ENCODE results near the gene PEAK1.

PEAK1 gene

DNA sequence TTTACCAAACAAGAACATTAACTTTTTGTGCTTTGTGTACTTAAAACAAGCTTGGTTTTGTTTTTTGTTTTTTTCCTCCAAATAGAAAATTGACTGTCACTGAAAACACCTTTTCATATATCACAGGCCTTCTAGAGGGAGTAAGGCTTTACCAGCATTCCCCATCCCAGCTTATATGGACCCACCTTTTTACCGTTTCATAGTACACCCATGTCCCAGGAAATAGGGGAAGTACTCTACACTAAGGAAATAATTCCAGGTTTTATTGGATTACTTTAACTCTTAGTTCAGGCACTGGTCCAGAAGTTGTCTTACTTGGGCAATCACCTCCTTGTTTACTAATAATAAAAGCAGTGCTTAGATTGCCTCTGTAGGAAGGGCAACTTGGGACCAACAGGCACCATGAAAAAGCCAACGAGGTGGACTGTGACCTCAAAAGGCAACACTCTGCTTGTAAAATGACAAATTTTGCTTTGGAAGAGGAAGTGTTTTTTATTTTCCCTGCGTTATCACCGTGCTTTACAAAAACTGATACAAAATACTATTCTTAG lies 27.0 kb upstream of the PEAK1 start:
- no peak overlapping the region for H3K27ac ChIP-seq (ENCODE audit: low read depth, low read length)
- no peaks in the 10 kb centered on the region for H3K79me2 ChIP-seq (ENCODE audit: control insufficient read depth, insufficient read depth, low read length, poor library complexity)
- no CpG with 5 or more reads among the region's 4 CpGs for WGBS (ENCODE audit: extremely low coverage, insufficient coverage, insufficient read length)

DNA sequence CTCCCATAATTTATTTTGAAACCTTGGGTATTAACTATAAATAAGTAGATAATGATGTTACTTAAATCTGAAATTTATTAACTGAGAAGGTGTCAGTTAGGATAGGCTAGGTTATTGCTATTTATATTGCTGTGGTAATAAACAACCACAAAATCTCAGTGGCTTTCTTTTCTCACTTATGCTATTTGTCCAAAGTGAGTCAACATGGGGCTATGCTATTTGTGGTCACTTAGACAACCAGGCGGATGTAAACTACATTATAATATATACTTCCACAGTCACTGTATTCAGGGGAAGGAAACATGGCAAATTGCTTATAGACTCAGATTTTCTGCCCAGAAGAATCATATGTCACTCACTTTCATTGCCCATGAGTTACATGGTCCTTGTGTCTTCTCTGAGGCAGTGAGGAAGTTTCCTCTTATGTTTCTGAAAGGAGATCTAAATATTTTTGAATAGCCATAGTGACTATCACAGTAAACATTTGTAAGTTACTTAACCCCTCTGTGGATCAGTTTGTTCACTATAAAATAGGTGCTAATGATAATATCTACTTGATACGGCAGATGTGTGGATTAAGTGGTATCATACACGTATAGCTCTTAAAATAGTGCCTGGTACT lies 20.6 kb upstream of the PEAK1 start:
- H3K4me3 ChIP-seq (ENCODE audit: low read depth, low read length), result no peak overlapping the region
- H3K4me1 ChIP-seq (ENCODE audit: control insufficient read depth in 1 of 2, insufficient read depth in 2 of 2, low read length in 2 of 2), result no peaks in the 10 kb centered on the region
- no CpG with 5 or more reads among the region's 3 CpGs for WGBS (ENCODE audit: extremely low coverage, insufficient coverage, insufficient read length)
- no peak overlapping the region for H3K4ac ChIP-seq (ENCODE audit: low read depth, low read length)
- H3K23ac ChIP-seq (ENCODE audit: low read length), result no peak overlapping the region
- H3K18ac ChIP-seq (ENCODE audit: low read length), result no peak overlapping the region
- no peaks in the 10 kb centered on the region for H3K79me1 ChIP-seq (ENCODE audit: low read length)
- H3K9me3 ChIP-seq (ENCODE audit: insufficient read depth, low read depth, low read length), result no peaks in the 10 kb centered on the region
- H3K27ac ChIP-seq (ENCODE audit: low read depth, low read length), result no peak overlapping the region
- no peaks in the 10 kb centered on the region for H3K36me3 ChIP-seq (ENCODE audit: control insufficient read depth in 1 of 2, insufficient read depth in 2 of 2, low read length in 2 of 2)
- no peak overlapping the region for H4K91ac ChIP-seq (ENCODE audit: low read depth, low read length)
- no peak overlapping the region for H2AFZ ChIP-seq (ENCODE audit: insufficient read depth, low read length, poor library complexity)
- no peak overlapping the region for H3K4me2 ChIP-seq (ENCODE audit: low read length)
- H2AK5ac ChIP-seq (ENCODE audit: low read length), result no peak overlapping the region
- no peak overlapping the region for H2BK12ac ChIP-seq (ENCODE audit: low read length)
- H2BK5ac ChIP-seq (ENCODE audit: low read depth, low read length, poor library complexity), result no peak overlapping the region
- H3K27me3 ChIP-seq (ENCODE audit: insufficient read depth, low read length), result no peaks in the 10 kb centered on the region
- H3K14ac ChIP-seq (ENCODE audit: low read length), result no peak overlapping the region
- H2BK120ac ChIP-seq (ENCODE audit: insufficient read depth, low read length, poor library complexity), result no peak overlapping the region
- no peak overlapping the region for H4K12ac ChIP-seq (ENCODE audit: low read depth, low read length)
- H3K9ac ChIP-seq (ENCODE audit: low read length), result no peak overlapping the region
- no peaks in the 10 kb centered on the region for H3K79me2 ChIP-seq (ENCODE audit: control insufficient read depth, insufficient read depth, low read length, poor library complexity)
- no peak overlapping the region for H4K8ac ChIP-seq (ENCODE audit: low read depth, low read length)
- peak in 1 of 2 donors; percentile 25 for DNase-seq

More for the DNA sequence above, 27.0 kb upstream of the PEAK1 start:
- Histone ChIP-seq H3K27me3 (ENCODE audit: insufficient read depth, low read length) (no peaks in the 10 kb centered on the region), H3K18ac (ENCODE audit: low read length) (no peak overlapping the region), H3K4me2 (ENCODE audit: low read length) (no peak overlapping the region), H2BK120ac (ENCODE audit: insufficient read depth, low read length, poor library complexity) (no peak overlapping the region), H3K9me3 (ENCODE audit: insufficient read depth, low read depth, low read length) (no peaks in the 10 kb centered on the region), H3K36me3 (ENCODE audit: control insufficient read depth in 1 of 2, insufficient read depth in 2 of 2, low read length in 2 of 2) (no peaks in the 10 kb centered on the region), H3K4me1 (ENCODE audit: control insufficient read depth in 1 of 2, insufficient read depth in 2 of 2, low read length in 2 of 2) (no peaks in the 10 kb centered on the region), H3K4ac (ENCODE audit: low read depth, low read length) (no peak overlapping the region), H2AK5ac (ENCODE audit: low read length) (no peak overlapping the region), H3K23ac (ENCODE audit: low read length) (no peak overlapping the region), H3K79me1 (ENCODE audit: low read length) (no peaks in the 10 kb centered on the region), H3K9ac (ENCODE audit: low read length) (no peak overlapping the region), H4K8ac (ENCODE audit: low read depth, low read length) (no peak overlapping the region), H3K14ac (ENCODE audit: low read length) (no peak overlapping the region), H3K4me3 (ENCODE audit: low read depth, low read length) (no peak overlapping the region), H4K91ac (ENCODE audit: low read depth, low read length) (no peak overlapping the region), H4K12ac (ENCODE audit: low read depth, low read length) (no peak overlapping the region), H2BK12ac (ENCODE audit: low read length) (no peak overlapping the region), H2AFZ (ENCODE audit: insufficient read depth, low read length, poor library complexity) (no peak overlapping the region), H2BK5ac (ENCODE audit: low read depth, low read length, poor library complexity) (no peak overlapping the region)
- no peak for DNase-seq

DNA sequence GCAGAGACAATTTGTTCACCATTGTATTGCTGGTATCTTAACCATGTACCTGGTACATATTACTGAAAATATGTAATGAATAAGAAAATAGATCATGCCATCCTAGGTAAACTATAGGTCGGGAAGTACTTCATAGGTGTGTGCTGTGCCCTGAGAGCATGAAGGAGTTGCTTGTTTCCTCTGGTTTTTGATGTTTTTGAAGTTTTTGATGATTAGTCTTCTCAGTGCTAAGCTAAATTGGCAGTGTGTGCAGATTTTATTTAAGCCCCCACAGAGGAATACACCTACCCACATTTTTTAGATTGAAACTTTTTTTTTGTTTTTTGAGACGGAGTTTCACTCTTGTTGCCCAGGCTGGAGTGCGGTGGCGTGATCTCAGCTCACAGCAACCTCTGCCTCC lies 17.4 kb upstream of the PEAK1 start:
- Histone ChIP-seq H2AK5ac (ENCODE audit: low read length) (no peak overlapping the region), H2AFZ (ENCODE audit: insufficient read depth, low read length, poor library complexity) (no peak overlapping the region), H3K4me2 (ENCODE audit: low read length) (no peak overlapping the region), H2BK5ac (ENCODE audit: low read depth, low read length, poor library complexity) (no peak overlapping the region), H4K91ac (ENCODE audit: low read depth, low read length) (no peak overlapping the region), H3K23ac (ENCODE audit: low read length) (no peak overlapping the region), H3K4ac (ENCODE audit: low read depth, low read length) (no peak overlapping the region), H3K4me1 (ENCODE audit: control insufficient read depth in 1 of 2, insufficient read depth in 2 of 2, low read length in 2 of 2) (no peaks in the 10 kb centered on the region), H2BK12ac (ENCODE audit: low read length) (no peak overlapping the region), H3K4me3 (ENCODE audit: low read depth, low read length) (no peak overlapping the region), H3K79me1 (ENCODE audit: low read length) (no peaks in the 10 kb centered on the region), H3K9ac (ENCODE audit: low read length) (no peak overlapping the region), H3K14ac (ENCODE audit: low read length) (no peak overlapping the region), H3K27me3 (ENCODE audit: insufficient read depth, low read length) (no peaks in the 10 kb centered on the region), H2BK120ac (ENCODE audit: insufficient read depth, low read length, poor library complexity) (no peak overlapping the region), H3K27ac (ENCODE audit: low read depth, low read length) (no peak overlapping the region), H3K9me3 (ENCODE audit: insufficient read depth, low read depth, low read length) (no peaks in the 10 kb centered on the region), H4K12ac (ENCODE audit: low read depth, low read length) (no peak overlapping the region), H3K36me3 (ENCODE audit: control insufficient read depth in 1 of 2, insufficient read depth in 2 of 2, low read length in 2 of 2) (no peaks in the 10 kb centered on the region), H4K8ac (ENCODE audit: low read depth, low read length) (no peak overlapping the region), H3K18ac (ENCODE audit: low read length) (no peak overlapping the region), H3K79me2 (ENCODE audit: control insufficient read depth, insufficient read depth, low read length, poor library complexity) (no peaks in the 10 kb centered on the region)
- no peak for DNase-seq
- WGBS (ENCODE audit: extremely low coverage, insufficient coverage, insufficient read length), result no CpG with 5 or more reads among the region's 4 CpGs

DNA sequence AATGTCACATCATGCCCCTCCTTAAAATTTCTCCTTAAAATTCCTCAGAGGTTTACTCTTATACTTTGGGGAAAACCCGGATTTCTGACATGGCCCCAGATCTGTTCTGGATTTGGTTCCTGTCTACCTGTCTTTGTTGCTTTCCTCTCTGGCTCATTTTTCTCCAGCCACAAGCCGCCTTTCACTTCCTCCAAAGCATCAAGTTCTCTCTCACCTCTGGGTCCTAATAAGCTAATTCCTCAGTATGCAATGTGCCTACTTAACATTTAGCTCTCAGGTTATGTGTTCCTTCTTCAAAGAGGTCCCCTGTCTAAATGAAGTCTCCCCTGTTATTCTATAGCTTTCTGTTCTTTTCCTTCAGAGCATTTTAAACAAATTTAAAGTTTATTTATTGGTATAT lies 16.9 kb upstream of the PEAK1 start:
- Histone ChIP-seq H3K79me2 (ENCODE audit: control insufficient read depth, insufficient read depth, low read length, poor library complexity) (no peaks in the 10 kb centered on the region), H3K36me3 (ENCODE audit: control insufficient read depth in 1 of 2, insufficient read depth in 2 of 2, low read length in 2 of 2) (no peaks in the 10 kb centered on the region), H3K18ac (ENCODE audit: low read length) (no peak overlapping the region), H3K4ac (ENCODE audit: low read depth, low read length) (no peak overlapping the region), H2BK120ac (ENCODE audit: insufficient read depth, low read length, poor library complexity) (no peak overlapping the region), H3K27ac (ENCODE audit: low read depth, low read length) (no peak overlapping the region), H3K27me3 (ENCODE audit: insufficient read depth, low read length) (no peaks in the 10 kb centered on the region), H4K91ac (ENCODE audit: low read depth, low read length) (no peak overlapping the region), H3K4me1 (ENCODE audit: control insufficient read depth in 1 of 2, insufficient read depth in 2 of 2, low read length in 2 of 2) (no peaks in the 10 kb centered on the region), H2AK5ac (ENCODE audit: low read length) (no peak overlapping the region), H3K4me2 (ENCODE audit: low read length) (no peak overlapping the region), H4K12ac (ENCODE audit: low read depth, low read length) (no peak overlapping the region), H2AFZ (ENCODE audit: insufficient read depth, low read length, poor library complexity) (no peak overlapping the region), H3K4me3 (ENCODE audit: low read depth, low read length) (no peak overlapping the region), H3K14ac (ENCODE audit: low read length) (no peak overlapping the region), H3K23ac (ENCODE audit: low read length) (no peak overlapping the region), H3K9me3 (ENCODE audit: insufficient read depth, low read depth, low read length) (no peaks in the 10 kb centered on the region), H2BK12ac (ENCODE audit: low read length) (no peak overlapping the region), H3K79me1 (ENCODE audit: low read length) (no peaks in the 10 kb centered on the region), H4K8ac (ENCODE audit: low read depth, low read length) (no peak overlapping the region), H2BK5ac (ENCODE audit: low read depth, low read length, poor library complexity) (no peak overlapping the region), H3K9ac (ENCODE audit: low read length) (no peak overlapping the region)
- DNase-seq, result no peak
- WGBS (ENCODE audit: extremely low coverage, insufficient coverage, insufficient read length), result no CpG with 5 or more reads among the region's 2 CpGs

Measured in trophoblast cell (in vitro differentiated cells and primary cell).